ENCODE results near the gene PHOX2B.

The PHOX2B gene

DNA sequence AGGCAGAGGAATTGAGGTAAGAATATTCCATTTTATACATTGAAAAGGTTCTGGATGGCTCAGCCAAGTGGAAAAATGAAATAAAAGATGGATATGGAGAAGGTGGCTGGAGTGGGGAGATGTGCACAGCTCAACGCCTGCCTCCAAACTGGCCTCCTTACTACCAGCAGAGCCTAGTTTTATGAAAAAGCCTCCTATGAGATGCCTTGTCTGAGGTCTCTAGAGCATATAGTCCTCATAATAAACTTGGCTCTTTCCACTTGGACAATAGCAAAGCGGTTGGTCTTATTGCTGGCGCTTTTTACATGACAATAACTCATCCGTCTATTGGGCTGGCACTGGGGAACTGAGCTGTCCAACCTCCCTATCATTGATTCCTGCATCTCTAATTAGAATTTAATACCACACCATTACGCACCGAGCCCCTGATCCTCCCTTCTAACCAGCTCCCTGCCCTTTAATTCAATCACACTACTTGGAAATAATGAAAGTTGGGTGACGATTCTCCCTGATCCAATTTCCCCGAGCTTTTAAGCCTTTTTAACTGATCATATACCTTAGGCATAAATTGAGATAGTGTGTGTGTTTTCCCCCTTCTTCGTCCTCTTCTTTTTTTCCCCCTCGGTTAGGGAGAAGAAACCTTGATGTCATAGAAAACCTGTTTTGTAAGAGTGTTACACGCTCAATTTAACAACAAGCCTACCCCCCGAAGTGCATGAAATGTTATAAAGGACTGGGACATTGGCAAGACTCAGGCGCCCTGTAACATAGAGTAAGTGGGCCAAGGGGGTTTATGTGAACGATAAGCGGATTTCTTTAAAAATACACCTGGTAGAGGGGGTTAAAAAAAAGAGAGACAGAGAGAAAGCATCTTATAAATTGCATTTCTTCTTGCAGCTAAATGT is at the start of gene PHOX2B:
Gene PHOX2B (minus strand): TSS at position 155 of the 905 bp plus-strand sequence. CDS start 115 bp downstream, at position 40.
- Mint-ChIP-seq H3K4me1 (peaks cover 12% of the 10 kb centered on the region), H3K27me3 (ENCODE audit: low read depth) (peaks cover 100% of the 10 kb centered on the region)
- TF ChIP-seq, protein P1, sequence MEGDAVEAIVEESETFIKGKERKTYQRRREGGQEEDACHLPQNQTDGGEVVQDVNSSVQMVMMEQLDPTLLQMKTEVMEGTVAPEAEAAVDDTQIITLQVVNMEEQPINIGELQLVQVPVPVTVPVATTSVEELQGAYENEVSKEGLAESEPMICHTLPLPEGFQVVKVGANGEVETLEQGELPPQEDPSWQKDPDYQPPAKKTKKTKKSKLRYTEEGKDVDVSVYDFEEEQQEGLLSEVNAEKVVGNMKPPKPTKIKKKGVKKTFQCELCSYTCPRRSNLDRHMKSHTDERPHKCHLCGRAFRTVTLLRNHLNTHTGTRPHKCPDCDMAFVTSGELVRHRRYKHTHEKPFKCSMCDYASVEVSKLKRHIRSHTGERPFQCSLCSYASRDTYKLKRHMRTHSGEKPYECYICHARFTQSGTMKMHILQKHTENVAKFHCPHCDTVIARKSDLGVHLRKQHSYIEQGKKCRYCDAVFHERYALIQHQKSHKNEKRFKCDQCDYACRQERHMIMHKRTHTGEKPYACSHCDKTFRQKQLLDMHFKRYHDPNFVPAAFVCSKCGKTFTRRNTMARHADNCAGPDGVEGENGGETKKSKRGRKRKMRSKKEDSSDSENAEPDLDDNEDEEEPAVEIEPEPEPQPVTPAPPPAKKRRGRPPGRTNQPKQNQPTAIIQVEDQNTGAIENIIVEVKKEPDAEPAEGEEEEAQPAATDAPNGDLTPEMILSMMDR (IDR thresholded peaks at IDR 0.05; ENCODE audit: unreplicated experiment in 3 of 3) = no peak

DNA sequence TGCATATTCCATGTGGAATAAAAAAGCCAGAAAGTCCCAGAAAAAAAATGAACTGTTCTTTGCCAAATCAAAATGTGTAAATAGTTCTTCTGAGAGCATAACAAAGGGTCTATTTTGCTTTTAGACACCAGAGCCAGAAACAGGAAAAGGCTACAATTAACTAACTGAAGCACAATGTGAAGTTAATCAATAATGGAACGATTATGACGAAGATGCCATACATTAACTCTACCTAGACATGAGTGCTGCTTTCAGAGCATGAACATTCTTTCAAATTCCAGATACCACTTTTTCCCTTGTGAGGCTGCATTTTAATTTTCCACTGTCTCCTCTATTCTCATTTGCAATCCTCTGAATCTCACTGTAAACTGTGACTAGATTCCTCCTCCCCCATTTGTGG is 48.7 kb upstream of the PHOX2B start:
- Mint-ChIP-seq H3K4me1 (peaks cover 23% of the 10 kb centered on the region), H3K36me3 (ENCODE audit: low read depth) (no peaks in the 10 kb centered on the region), H3K27me3 (ENCODE audit: low read depth) (peaks cover 24% of the 10 kb centered on the region), H3K9me3 (no peaks in the 10 kb centered on the region), H3K27ac (peak overlapping the region; percentile 20 to 67 (median 58)), H3K4me3 (no peak overlapping the region)
- TF ChIP-seq, protein P1 (IDR thresholded peaks at IDR 0.05; ENCODE audit: unreplicated experiment in 3 of 3) = no peak

More for the DNA sequence above, at the start of gene PHOX2B:
- no peak within 1 kb of the TSS for H3K27ac Mint-ChIP-seq
- H3K4me3 Mint-ChIP-seq = peak within 1 kb of the TSS in 2 of 3 experiments; percentile 3 to 18
- peaks cover 9% of the 10 kb centered on the region for H3K9me3 Mint-ChIP-seq
- peaks cover 7% of the 10 kb centered on the region for H3K36me3 Mint-ChIP-seq (ENCODE audit: low read depth)

DNA sequence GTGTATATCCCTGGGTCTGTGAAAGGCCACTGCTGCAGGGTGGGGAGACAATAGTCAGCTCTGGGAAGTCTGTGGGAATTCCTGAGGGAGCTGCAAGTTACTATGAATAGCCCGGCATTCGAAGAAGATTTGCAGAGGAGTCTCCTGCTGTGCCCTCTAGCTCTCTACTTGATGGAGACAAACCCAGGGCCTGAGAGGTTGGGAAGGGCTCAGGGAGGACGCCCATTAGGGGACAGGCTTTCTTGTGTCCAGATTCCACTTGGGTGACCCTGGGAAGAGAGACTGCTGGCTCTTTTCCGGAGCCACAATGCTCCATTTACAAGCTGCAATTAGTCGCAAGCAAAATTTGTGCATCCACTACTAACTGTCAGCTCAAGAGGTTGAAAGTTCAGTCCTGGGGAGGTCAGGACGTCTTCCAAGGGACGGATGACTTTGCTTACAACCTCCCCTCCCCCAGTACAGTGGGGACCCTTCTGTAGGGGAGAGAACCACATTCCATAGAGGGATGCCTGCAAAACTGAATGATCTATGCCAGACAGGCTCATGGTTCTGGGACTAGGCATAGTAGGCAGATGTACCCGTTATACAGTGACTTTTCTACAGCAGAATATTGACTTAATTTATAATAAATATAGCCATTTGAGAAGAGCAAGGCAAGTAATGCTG is 48.2 kb upstream of the PHOX2B start:
- H3K27ac Mint-ChIP-seq = peak overlapping the region; percentile 20 to 80 (median 58)
- TF ChIP-seq, protein P1 (IDR thresholded peaks at IDR 0.05; ENCODE audit: unreplicated experiment in 3 of 3) = no peak
- H3K27me3 Mint-ChIP-seq (ENCODE audit: low read depth) = peaks cover 29% of the 10 kb centered on the region
- no peaks in the 10 kb centered on the region for H3K36me3 Mint-ChIP-seq (ENCODE audit: low read depth)
- no peak overlapping the region for H3K4me3 Mint-ChIP-seq
- no peaks in the 10 kb centered on the region for H3K9me3 Mint-ChIP-seq
- peaks cover 23% of the 10 kb centered on the region for H3K4me1 Mint-ChIP-seq

DNA sequence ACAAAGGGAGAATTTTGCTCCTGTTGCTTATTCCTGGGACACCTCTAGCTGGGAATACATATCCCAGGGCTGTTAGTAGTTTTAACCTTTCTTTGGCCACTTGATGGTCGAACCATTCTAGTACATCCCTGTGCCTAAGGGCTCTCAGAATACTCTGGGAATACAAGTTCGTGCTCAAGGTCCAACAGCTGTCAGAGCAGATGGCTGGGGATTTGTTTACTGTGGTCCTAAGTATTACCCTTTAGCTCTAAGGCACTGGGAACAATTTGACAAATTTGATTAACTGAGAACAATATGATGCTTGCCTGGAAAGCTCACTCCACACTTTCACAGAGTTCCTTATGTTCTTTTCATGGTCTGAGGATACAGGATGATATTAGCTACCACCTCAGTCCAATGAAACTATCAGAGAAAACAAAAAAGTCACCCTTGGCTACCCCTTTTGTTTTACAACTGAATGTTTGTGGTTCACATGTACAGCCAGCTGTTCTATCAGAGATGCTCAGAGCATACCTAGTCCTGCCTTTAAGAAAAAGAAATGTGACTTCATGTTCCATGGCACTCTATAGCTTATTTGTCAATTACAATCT is 47.4 kb upstream of the PHOX2B start:
- Mint-ChIP-seq H3K36me3 (ENCODE audit: low read depth) (no peaks in the 10 kb centered on the region), H3K27me3 (ENCODE audit: low read depth) (peaks cover 26% of the 10 kb centered on the region), H3K9me3 (no peaks in the 10 kb centered on the region), H3K4me3 (no peak overlapping the region), H3K27ac (peak overlapping the region in 2 of 3 experiments; percentile 58 to 80), H3K4me1 (peaks cover 23% of the 10 kb centered on the region)
- TF ChIP-seq, protein P1 (IDR thresholded peaks at IDR 0.05; ENCODE audit: unreplicated experiment in 3 of 3) = no peak

DNA sequence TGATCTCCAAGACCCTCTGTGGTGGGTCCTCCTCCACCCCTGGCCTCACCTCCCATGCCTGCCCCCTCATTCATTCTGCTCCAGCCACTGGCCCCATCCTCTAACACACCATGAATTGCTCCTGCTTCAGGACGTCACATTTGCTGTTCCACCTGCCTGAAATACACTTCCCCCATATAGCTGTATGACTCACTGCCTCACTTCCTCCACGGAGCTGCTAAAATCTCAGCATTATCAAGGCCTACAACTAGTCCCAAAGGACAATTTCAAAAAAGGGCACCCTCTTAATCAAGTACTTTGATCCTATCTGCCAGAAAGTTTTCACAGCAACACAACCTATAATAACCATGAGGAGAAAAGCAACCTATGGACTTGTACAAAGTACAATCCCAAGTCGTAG is 43.6 kb upstream of the PHOX2B start:
- H3K4me3 Mint-ChIP-seq = no peak overlapping the region
- peaks cover 23% of the 10 kb centered on the region for H3K27me3 Mint-ChIP-seq (ENCODE audit: low read depth)
- TF ChIP-seq, protein P1 (IDR thresholded peaks at IDR 0.05; ENCODE audit: unreplicated experiment in 3 of 3) = no peak
- H3K36me3 Mint-ChIP-seq (ENCODE audit: low read depth) = no peaks in the 10 kb centered on the region
- no peak overlapping the region for H3K27ac Mint-ChIP-seq
- no peaks in the 10 kb centered on the region for H3K9me3 Mint-ChIP-seq
- H3K4me1 Mint-ChIP-seq = peaks cover 11% of the 10 kb centered on the region
